ENCODE data around the gene GGT7. TPM values are rescaled to one million over a fixed set of nuclear protein-coding genes. Genes with fewer than 3 reads are reported as not detected.

GGT7 gene
- 10 to 100 TPM; 14.4 to 24.6 (median 20.3) TPM for total RNA-seq
- long read RNA-seq, donor 1, partial matches to known transcripts: 3 of 12 reads
- long read RNA-seq, donor 1, other reads (novel, unspliced or antisense): 5 of 12 reads
- long read RNA-seq, donor 2, partial matches to known transcripts: 5 of 8 reads
- long read RNA-seq, donor 2, other reads (novel, unspliced or antisense): 1 of 8 reads

- intact Hi-C loops (cut with DNase I, micrococcal nuclease): loop anchor here in 1 of 2 donors (5.0 kb wide), 1 partner anchor 220 kb away; the partner anchor contains the start of gene TRPC4AP
These were observed at the start of gene GGT7 for GRCh38 chr20:34872622-34873224. GGT7 (minus strand) TSS chr20:34872856; CDS start chr20:34872815, 41 bp downstream.

GRCh38 chr20:34921436-34921835 is 48.8 kb upstream of the GGT7 start:
- intact Hi-C loops (cut with DNase I, micrococcal nuclease): no loop called here
- Histone ChIP-seq H3K36me3 (ENCODE audit: low read depth) (peaks cover 12% of the 10 kb centered on the region), H3K4me1 (ENCODE audit: low read depth) (peaks cover 9% of the 10 kb centered on the region), H3K9me3 (no peaks in the 10 kb centered on the region), H3K4me3 (no peak overlapping the region)
- DNase-seq (no peak), ATAC-seq (no peak)
- TF ChIP-seq, protein P1, sequence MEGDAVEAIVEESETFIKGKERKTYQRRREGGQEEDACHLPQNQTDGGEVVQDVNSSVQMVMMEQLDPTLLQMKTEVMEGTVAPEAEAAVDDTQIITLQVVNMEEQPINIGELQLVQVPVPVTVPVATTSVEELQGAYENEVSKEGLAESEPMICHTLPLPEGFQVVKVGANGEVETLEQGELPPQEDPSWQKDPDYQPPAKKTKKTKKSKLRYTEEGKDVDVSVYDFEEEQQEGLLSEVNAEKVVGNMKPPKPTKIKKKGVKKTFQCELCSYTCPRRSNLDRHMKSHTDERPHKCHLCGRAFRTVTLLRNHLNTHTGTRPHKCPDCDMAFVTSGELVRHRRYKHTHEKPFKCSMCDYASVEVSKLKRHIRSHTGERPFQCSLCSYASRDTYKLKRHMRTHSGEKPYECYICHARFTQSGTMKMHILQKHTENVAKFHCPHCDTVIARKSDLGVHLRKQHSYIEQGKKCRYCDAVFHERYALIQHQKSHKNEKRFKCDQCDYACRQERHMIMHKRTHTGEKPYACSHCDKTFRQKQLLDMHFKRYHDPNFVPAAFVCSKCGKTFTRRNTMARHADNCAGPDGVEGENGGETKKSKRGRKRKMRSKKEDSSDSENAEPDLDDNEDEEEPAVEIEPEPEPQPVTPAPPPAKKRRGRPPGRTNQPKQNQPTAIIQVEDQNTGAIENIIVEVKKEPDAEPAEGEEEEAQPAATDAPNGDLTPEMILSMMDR (IDR thresholded peaks at IDR 0.05): no peak

More at GRCh38 chr20:34872622-34873224, at the start of gene GGT7:
- TF ChIP-seq, protein P1 (IDR thresholded peaks at IDR 0.05): peak; percentile 73
- Histone ChIP-seq H3K4me1 (ENCODE audit: low read depth) (peaks cover 30% of the 10 kb centered on the region), H3K4me3 (peak within 1 kb of the TSS; percentile 32), H3K9me3 (no peaks in the 10 kb centered on the region), H3K36me3 (ENCODE audit: low read depth) (no peaks in the 10 kb centered on the region)
- ATAC-seq (peak; percentile 52), DNase-seq (peak; percentile 89 to 93 (median 90))

- DNase-seq: no peak
- TF ChIP-seq, protein P1 (IDR thresholded peaks at IDR 0.05): no peak
- no peak overlapping the region for H3K4me3 ChIP-seq
- H3K36me3 ChIP-seq (ENCODE audit: low read depth): peaks cover 5% of the 10 kb centered on the region
- intact Hi-C loops (cut with DNase I, micrococcal nuclease): no loop called here
- no peak for ATAC-seq
- H3K4me1 ChIP-seq (ENCODE audit: low read depth): peaks cover 18% of the 10 kb centered on the region
- H3K9me3 ChIP-seq: no peaks in the 10 kb centered on the region
These were observed 47.4 kb upstream of the GGT7 start for GRCh38 chr20:34920055-34920454.

DNA sequence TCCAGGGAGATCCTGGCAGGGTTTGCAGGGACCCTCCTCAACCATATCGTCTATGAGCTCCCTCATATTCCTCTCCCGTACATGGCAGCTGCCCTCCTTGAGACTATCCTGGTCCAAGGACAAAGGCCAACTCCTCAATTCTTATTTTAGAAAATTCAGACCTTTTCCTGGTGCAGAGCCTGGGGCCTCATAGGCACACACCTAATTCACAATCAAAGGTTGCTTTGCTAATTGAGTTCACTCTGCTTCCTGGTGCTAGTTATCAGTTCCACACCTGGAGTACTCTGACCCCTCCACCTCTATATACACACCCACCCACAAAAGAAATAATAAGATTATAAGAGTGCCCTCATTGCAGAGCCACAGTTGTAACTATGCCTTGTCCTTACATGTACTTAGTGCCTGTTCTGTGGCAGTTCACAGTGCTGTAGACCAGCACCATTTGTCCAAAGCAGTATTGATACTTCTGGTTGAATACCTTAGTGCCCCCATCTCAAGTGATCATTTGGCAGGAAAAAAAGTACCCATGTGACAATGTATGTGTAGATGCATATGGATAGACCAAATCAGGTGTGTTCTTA is 44.2 kb upstream of the GGT7 start:
- DNase-seq (peak in 1 of 3 donors; percentile 67), ATAC-seq (peak; percentile 91)
- no peaks in the 10 kb centered on the region for H3K36me3 ChIP-seq (ENCODE audit: low read depth)
- no peak overlapping the region for H3K4me3 ChIP-seq
- intact Hi-C loops (cut with DNase I, micrococcal nuclease): no loop called here
- H3K9me3 ChIP-seq: no peaks in the 10 kb centered on the region
- TF ChIP-seq, protein P1 (IDR thresholded peaks at IDR 0.05): no peak
- H3K4me1 ChIP-seq (ENCODE audit: low read depth): peaks cover 32% of the 10 kb centered on the region

GRCh38 chr20:34915749-34916455 is 43.2 kb upstream of the GGT7 start:
- Histone ChIP-seq H3K36me3 (ENCODE audit: low read depth) (no peaks in the 10 kb centered on the region), H3K9me3 (no peaks in the 10 kb centered on the region), H3K4me1 (ENCODE audit: low read depth) (peaks cover 34% of the 10 kb centered on the region), H3K4me3 (no peak overlapping the region)
- ATAC-seq (peak; percentile 50), DNase-seq (peak in 1 of 3 donors; percentile 53)
- TF ChIP-seq, protein P1 (IDR thresholded peaks at IDR 0.05): no peak
- intact Hi-C loops (cut with DNase I, micrococcal nuclease): no loop called here
